Uterus (tissue), 2 donors: ENCODE results near the gene RBMS3.

ENCODE experiments used
- POLR2A ChIP-seq, 2 donors: fragments of 450-650 bp; IDR thresholded peaks; one replicate each; pipeline ENCODE4 v1.6.1; 2016; ENCODE audit warnings: antibody characterized with exemption in 2 of 2, mild to moderate bottlenecking in 1 of 2, moderate library complexity in 1 of 2
- TF ChIP-seq, protein P1 (sequence below), 4 experiments: fragments of 200-600 bp in 2 of 4; fragments of 450-650 bp in 2 of 4; sonication (generic) in 2 of 4; IDR thresholded peaks; one replicate each; pipeline ENCODE4 v1.5.1; 2016 to 2019; ENCODE audit warnings: antibody characterized with exemption in 4 of 4, mild to moderate bottlenecking in 2 of 4, moderate library complexity in 1 of 4

DNA sequence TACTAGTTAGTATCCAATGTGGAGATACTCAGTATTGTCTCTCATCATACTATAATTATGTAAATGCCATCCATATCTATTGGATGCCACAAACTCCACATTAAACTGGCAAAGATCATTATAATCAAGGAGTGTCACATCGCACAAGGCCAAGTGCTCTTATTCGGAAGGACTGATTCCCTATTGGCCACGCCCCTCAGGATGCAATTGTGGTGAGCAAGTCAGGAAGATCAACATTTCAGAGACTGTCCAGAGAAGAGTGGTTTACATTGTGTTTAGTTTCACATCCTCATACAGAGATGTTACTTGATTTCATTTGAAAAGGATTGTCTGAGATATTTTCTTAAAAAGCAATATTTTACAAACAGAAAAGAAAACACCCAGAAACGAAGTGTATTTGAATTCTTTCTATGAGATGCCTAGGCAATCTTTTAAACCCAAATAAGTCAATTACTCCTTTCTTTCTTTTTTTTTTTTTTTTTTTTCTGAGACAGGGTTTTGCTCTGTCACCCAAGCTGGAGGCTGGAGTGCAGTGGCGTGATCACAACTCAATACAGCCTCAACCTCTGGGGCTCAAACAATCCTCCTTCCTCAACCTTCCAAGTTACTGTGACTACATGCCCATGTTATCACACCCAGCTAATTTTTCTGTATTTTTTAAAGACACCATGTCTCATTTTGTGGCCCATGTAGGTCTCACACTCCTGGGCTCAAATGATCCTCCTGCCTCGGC is 369.1 kb downstream of the RBMS3 start:
- TF ChIP-seq, protein P1, sequence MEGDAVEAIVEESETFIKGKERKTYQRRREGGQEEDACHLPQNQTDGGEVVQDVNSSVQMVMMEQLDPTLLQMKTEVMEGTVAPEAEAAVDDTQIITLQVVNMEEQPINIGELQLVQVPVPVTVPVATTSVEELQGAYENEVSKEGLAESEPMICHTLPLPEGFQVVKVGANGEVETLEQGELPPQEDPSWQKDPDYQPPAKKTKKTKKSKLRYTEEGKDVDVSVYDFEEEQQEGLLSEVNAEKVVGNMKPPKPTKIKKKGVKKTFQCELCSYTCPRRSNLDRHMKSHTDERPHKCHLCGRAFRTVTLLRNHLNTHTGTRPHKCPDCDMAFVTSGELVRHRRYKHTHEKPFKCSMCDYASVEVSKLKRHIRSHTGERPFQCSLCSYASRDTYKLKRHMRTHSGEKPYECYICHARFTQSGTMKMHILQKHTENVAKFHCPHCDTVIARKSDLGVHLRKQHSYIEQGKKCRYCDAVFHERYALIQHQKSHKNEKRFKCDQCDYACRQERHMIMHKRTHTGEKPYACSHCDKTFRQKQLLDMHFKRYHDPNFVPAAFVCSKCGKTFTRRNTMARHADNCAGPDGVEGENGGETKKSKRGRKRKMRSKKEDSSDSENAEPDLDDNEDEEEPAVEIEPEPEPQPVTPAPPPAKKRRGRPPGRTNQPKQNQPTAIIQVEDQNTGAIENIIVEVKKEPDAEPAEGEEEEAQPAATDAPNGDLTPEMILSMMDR (IDR thresholded peaks at IDR 0.05), result no peak
- no peak for TF ChIP-seq POLR2A (IDR thresholded peaks at IDR 0.05)
